HepG2 (cell line): ENCODE measurements around the gene JOSD1. TPM values are rescaled to one million over a fixed set of nuclear protein-coding genes. Genes with fewer than 3 reads are reported as not detected.

Source experiments
- ATAC-seq: fragments of 200-7000 bp; cut with Tn5 transposase; 3 replicates; pipeline ENCODE4 v1.9.1; 2020; ENCODE audit warnings: mild to moderate bottlenecking, moderate library complexity
- BruUV-seq: library from RNA; stranded (reverse); fragments of 400-500 nt; replicated peaks from 2 replicates; lab custom pipeline; 2021; lab: Mats Ljungman, UMichigan
- CTCF ChIA-PET: fragments of 300-600 bp; formaldehyde crosslinking; extraction: SDS; loops from one replicate; lab custom pipeline; 2021; ENCODE audit warnings: low total read pairs, inconsistent platforms, low intra/inter-chr PET ratio; lab: Yijun Ruan, JAX
- POLR2A ChIA-PET: fragments of 350-600 bp; sonication (Branson Sonifier 250); formaldehyde crosslinking; loops from one replicate; lab custom pipeline; 2020; ENCODE audit warnings: antibody characterized with exemption, inconsistent platforms; lab: Yijun Ruan, JAX
- DNase-seq: peaks from one replicate; pipeline ENCODE4 v3.0.0-alpha.2; 2015; ENCODE audit warnings: low spot score
- FAIRE-seq: peaks from 3 replicates; lab custom pipeline; 2011; peaks lifted over from hg19 to GRCh38; lab: Jason Lieb, UNC
- H2AFZ ChIP-seq: one replicate; pipeline ENCODE4 v1.6.1; 2011; ENCODE audit warnings: low read length, inconsistent platforms
- H3K27ac ChIP-seq: fragments of 300-600 bp; 3 replicates; pipeline ENCODE4 v1.8.0; 2011; ENCODE audit warnings: mixed run types, mild to moderate bottlenecking, mixed read lengths, low read length, inconsistent platforms; ENCODE audit not compliant: insufficient read depth; ENCODE audit errors: extremely low read length
- H3K27me3 ChIP-seq, 2 experiments: fragments of 200-600 bp in 1 of 2; 2 replicates in 1 of 2; 3 replicates in 1 of 2; pipeline versions ENCODE4 v1.6.0 to v1.8.0; 2011; ENCODE audit warnings: low read length in 2 of 2, mild to moderate bottlenecking in 2 of 2, moderate library complexity in 2 of 2, inconsistent platforms in 1 of 2; ENCODE audit not compliant: insufficient read depth in 2 of 2, control insufficient read depth in 1 of 2
- H3K36me3 ChIP-seq, 2 experiments: fragments of 200-600 bp in 1 of 2; replicated peaks in 1 of 2; 2 replicates in 1 of 2; 3 replicates in 1 of 2; pipeline versions ENCODE4 v1.5.1 to v1.8.0; 2011; ENCODE audit warnings: low read length in 2 of 2, inconsistent platforms in 1 of 2; ENCODE audit not compliant: insufficient read depth in 2 of 2, control insufficient read depth in 1 of 2
- H3K4me1 ChIP-seq: 2 replicates; pipeline ENCODE4 v1.5.1; 2012; ENCODE audit warnings: low read length, inconsistent platforms; ENCODE audit not compliant: insufficient read depth
- H3K4me2 ChIP-seq: 2 replicates; pipeline ENCODE4 v1.6.0; 2011; ENCODE audit warnings: low read depth, low read length, inconsistent platforms
- H3K4me3 ChIP-seq, 3 experiments: fragments of 200-600 bp in 1 of 3; sonication (generic), shearing (Covaris generic) in 1 of 3; replicated peaks in 1 of 3; 2 replicates each; pipeline ENCODE4 v1.5.1; 2011 to 2016; ENCODE audit warnings: low read length in 3 of 3, inconsistent platforms in 2 of 3, low read depth in 2 of 3, mild to moderate bottlenecking in 2 of 3, control low read depth in 1 of 3, mixed read lengths in 1 of 3; ENCODE audit not compliant: insufficient read depth in 1 of 3
- H3K79me2 ChIP-seq: one replicate; pipeline ENCODE4 v1.6.1; 2011; ENCODE audit warnings: low read length, inconsistent platforms; ENCODE audit not compliant: insufficient read depth
- H3K9ac ChIP-seq: 2 replicates; pipeline ENCODE4 v1.6.0; 2011; ENCODE audit warnings: mild to moderate bottlenecking, low read depth, low read length, inconsistent platforms; ENCODE audit not compliant: insufficient read depth
- H3K9me3 ChIP-seq: 2 replicates; pipeline ENCODE4 v1.5.1; 2012; ENCODE audit warnings: mild to moderate bottlenecking, low read length
- H4K20me1 ChIP-seq: 2 replicates; pipeline ENCODE4 v1.6.0; 2011; ENCODE audit warnings: inconsistent platforms, mild to moderate bottlenecking, low read length, moderate library complexity; ENCODE audit not compliant: insufficient read depth
- HINFP ChIP-seq: sonication (generic); formaldehyde crosslinking; IDR thresholded peaks from 2 replicates; pipeline ENCODE4 v1.4.0; 2020; ENCODE audit warnings: low read depth, mild to moderate bottlenecking, missing genetic modification reagents
- NR0B2 ChIP-seq: sonication (generic); formaldehyde crosslinking; IDR thresholded peaks from 2 replicates; pipeline ENCODE4 v1.4.0; 2020; ENCODE audit warnings: mild to moderate bottlenecking, missing genetic modification reagents
- SMARCC2 ChIP-seq: fragments of 450-650 bp; IDR thresholded peaks from 2 replicates; pipeline ENCODE4 v1.6.1; 2017; ENCODE audit warnings: antibody characterized with exemption, mild to moderate bottlenecking
- ZBTB2 ChIP-seq: sonication (generic); formaldehyde crosslinking; IDR thresholded peaks from 2 replicates; pipeline ENCODE4 v1.8.0; 2022; ENCODE audit warnings: low read depth, missing genetic modification reagents
- ZFP36L2 ChIP-seq: sonication (generic); formaldehyde crosslinking; IDR thresholded peaks from 2 replicates; pipeline ENCODE4 v1.4.0; 2020; ENCODE audit warnings: missing genetic modification reagents
- ZNF17 ChIP-seq: sonication (generic); formaldehyde crosslinking; IDR thresholded peaks from 2 replicates; pipeline ENCODE4 v1.5.0; 2020; ENCODE audit warnings: mild to moderate bottlenecking, missing genetic modification reagents
- ZNF263 ChIP-seq: sonication (generic); formaldehyde crosslinking; IDR thresholded peaks from 2 replicates; pipeline ENCODE4 v1.4.0; 2020; ENCODE audit warnings: missing genetic modification reagents
- ZNF354B ChIP-seq: sonication (generic); formaldehyde crosslinking; IDR thresholded peaks from 2 replicates; pipeline ENCODE4 v1.8.0; 2022; ENCODE audit warnings: mild to moderate bottlenecking, missing genetic modification reagents
- ZSCAN20 ChIP-seq: sonication (generic); formaldehyde crosslinking; IDR thresholded peaks from 2 replicates; pipeline ENCODE4 v1.4.0; 2020; ENCODE audit warnings: missing genetic modification reagents, mild to moderate bottlenecking, borderline replicate concordance
- ZSCAN25 ChIP-seq: sonication (generic); formaldehyde crosslinking; IDR thresholded peaks from 2 replicates; pipeline ENCODE4 v1.8.0; 2022; ENCODE audit warnings: mild to moderate bottlenecking, missing genetic modification reagents
- WGBS: methylation state at CpG from one replicate; pipeline ENCODE4 v1.1.6; 2017; ENCODE audit warnings: low lambda C conversion rate; 5-methylcytosine and 5-hydroxymethylcytosine counted together
- in situ Hi-C: cut with HindIII; loops from 2 replicates; pipeline ENCODE4 v1.10.0; 2017; ENCODE audit warnings: low pct_unique_long_range_greater_than_20kb; ENCODE audit not compliant: extremely low pct_ligation_motif_present
- intact Hi-C: fragments of 100-400 bp; cut with micrococcal nuclease; formaldehyde crosslinking; loops from one replicate; pipeline ENCODE4 v1.10.0; 2022; ENCODE audit not compliant: unreplicated experiment
- polyA plus RNA-seq, 8 experiments: library from polyadenylated mRNA; depleted of rRNA in 3 of 8; stranded (reverse) in 7 of 8; unstranded in 1 of 8; fragments of >200 nt; fragmentation: Illumina TruSeq in 4 of 8; extraction: Trizol in 4 of 8; gene quantifications; 2 replicates each; pipeline versions ENCODE4 v1.2.1 to v1.2.3, GENCODE V29; 2011 to 2016; ENCODE audit warnings: low read depth in 4 of 8, missing spikeins in 1 of 8, mixed read lengths in 1 of 8; ENCODE audit not compliant: insufficient read depth in 1 of 8
- total RNA-seq, 5 experiments: library from RNA; depleted of rRNA; stranded (reverse); fragments of >200 nt; fragmentation: Illumina TruSeq; extraction: Trizol; gene quantifications; 2 replicates each; pipeline ENCODE4 v1.2.3, GENCODE V29; 2016; ENCODE audit warnings: low read depth in 1 of 5
- TF ChIP-seq, protein P1 (sequence below): sonication (generic); formaldehyde crosslinking; IDR thresholded peaks from 2 replicates; pipeline ENCODE4 v1.4.0; 2020; ENCODE audit warnings: missing genetic modification reagents
- TF ChIP-seq, protein P2 (sequence below): sonication (generic); formaldehyde crosslinking; IDR thresholded peaks from 2 replicates; pipeline ENCODE4 v1.4.0; 2020; ENCODE audit warnings: missing genetic modification reagents

JOSD1 gene
- total and polyA plus RNA-seq, 2 of the 13 experiments (the other 11 are each of a cell fraction or from before 2014, with no cell fraction given) = 31.7 to 38.4 TPM

- no peak overlapping the region for H3K9ac ChIP-seq
- H2AFZ ChIP-seq = no peak overlapping the region
- in situ Hi-C loops = no loop called here
- FAIRE-seq (no peak), DNase-seq (no peak), ATAC-seq (no peak)
- H3K4me3 ChIP-seq = no peak overlapping the region
- H3K4me2 ChIP-seq = no peak overlapping the region
- no peak overlapping the region for H3K27ac ChIP-seq
- TF ChIP-seq ZSCAN25 (CRISPR knock-in tag) (no peak), ZNF17 (CRISPR knock-in tag) (no peak)
- TF ChIP-seq, protein P1, sequence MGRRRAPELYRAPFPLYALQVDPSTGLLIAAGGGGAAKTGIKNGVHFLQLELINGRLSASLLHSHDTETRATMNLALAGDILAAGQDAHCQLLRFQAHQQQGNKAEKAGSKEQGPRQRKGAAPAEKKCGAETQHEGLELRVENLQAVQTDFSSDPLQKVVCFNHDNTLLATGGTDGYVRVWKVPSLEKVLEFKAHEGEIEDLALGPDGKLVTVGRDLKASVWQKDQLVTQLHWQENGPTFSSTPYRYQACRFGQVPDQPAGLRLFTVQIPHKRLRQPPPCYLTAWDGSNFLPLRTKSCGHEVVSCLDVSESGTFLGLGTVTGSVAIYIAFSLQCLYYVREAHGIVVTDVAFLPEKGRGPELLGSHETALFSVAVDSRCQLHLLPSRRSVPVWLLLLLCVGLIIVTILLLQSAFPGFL = no peak
- TF ChIP-seq, protein P2, sequence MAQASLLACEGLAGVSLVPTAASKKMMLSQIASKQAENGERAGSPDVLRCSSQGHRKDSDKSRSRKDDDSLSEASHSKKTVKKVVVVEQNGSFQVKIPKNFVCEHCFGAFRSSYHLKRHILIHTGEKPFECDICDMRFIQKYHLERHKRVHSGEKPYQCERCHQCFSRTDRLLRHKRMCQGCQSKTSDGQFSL (CRISPR knock-in tag) = no peak
- H3K27me3 ChIP-seq = no peaks in the 10 kb centered on the region; a peak in 1 of 5 replicates
- intact Hi-C loops = no loop called here
- peaks cover 31 to 53% of the 10 kb centered on the region in 2 experiments for H3K36me3 ChIP-seq
- WGBS = 98% methylated on average over 6 of the region's 13 CpGs
- CTCF ChIA-PET = no interaction called here
- H3K9me3 ChIP-seq = no peaks in the 10 kb centered on the region
- BruUV-seq = no TSS peak
- H4K20me1 ChIP-seq = peaks cover 11% of the 10 kb centered on the region; the same call in 1 of the 2 replicates
- H3K79me2 ChIP-seq = no peaks in the 10 kb centered on the region
- H3K4me1 ChIP-seq = peaks cover 34% of the 10 kb centered on the region
- POLR2A ChIA-PET = no interaction called here
These were observed 29.7 kb upstream of the JOSD1 start for GRCh38 chr22:38730411-38730871.

- Histone ChIP-seq H3K9ac (no peak overlapping the region), H3K36me3 (peaks cover 33 to 57% of the 10 kb centered on the region in 2 experiments), H3K4me3 (no peak overlapping the region), H3K27me3 (no peaks in the 10 kb centered on the region; a peak in 1 of 5 replicates), H2AFZ (no peak overlapping the region), H3K27ac (no peak overlapping the region), H4K20me1 (peaks cover 14% of the 10 kb centered on the region), H3K79me2 (no peaks in the 10 kb centered on the region), H3K4me1 (peaks cover 34% of the 10 kb centered on the region), H3K4me2 (no peak overlapping the region), H3K9me3 (no peaks in the 10 kb centered on the region)
- in situ Hi-C loops (no loop called here), intact Hi-C loops (no loop called here)
- 91% methylated on average over 3 of the region's 6 CpGs for WGBS
- ATAC-seq = no peak
- no TSS peak for BruUV-seq
- CTCF ChIA-PET = no interaction called here
- no peak for DNase-seq
- POLR2A ChIA-PET = no interaction called here
- FAIRE-seq = no peak
- TF ChIP-seq ZBTB2 (CRISPR knock-in tag) = no peak
- TF ChIP-seq NR0B2 (CRISPR knock-in tag) = no peak
- no peak for TF ChIP-seq ZNF263 (CRISPR knock-in tag)
- TF ChIP-seq SMARCC2 = no peak
- TF ChIP-seq ZNF354B (CRISPR knock-in tag) = no peak
- TF ChIP-seq ZSCAN20 (CRISPR knock-in tag) = no peak
- TF ChIP-seq ZFP36L2 (CRISPR knock-in tag) = no peak
- no peak for TF ChIP-seq HINFP (CRISPR knock-in tag)
These were observed 29.2 kb upstream of the JOSD1 start for GRCh38 chr22:38729946-38730345.
